Tibial artery (tissue), 4 donors: ENCODE results near the gene GALR3.

Source experiments
- DNase-seq, 2 donors: peaks; one replicate each; pipeline ENCODE4 v3.0.0-alpha.2; 2019
- H3K27ac ChIP-seq, 2 donors: fragments of 200-600 bp; sonication (generic) in 1 of 2; 1 replicate in 1 of 2; 2 replicates in 1 of 2; pipeline ENCODE4 v1.5.1; 2018 to 2019; ENCODE audit warnings: mild to moderate bottlenecking in 1 of 2
- H3K27me3 ChIP-seq, 2 donors: fragments of 200-600 bp; sonication (generic) in 1 of 2; one replicate each; pipeline versions ENCODE4 v1.5.1 to v1.6.0; 2016 to 2019
- H3K36me3 ChIP-seq, 3 donors: fragments of 200-600 bp; sonication (generic) in 2 of 3; one replicate each; pipeline ENCODE4 v1.5.1; 2016 to 2019; ENCODE audit warnings: mild to moderate bottlenecking in 2 of 3
- H3K4me1 ChIP-seq, 4 donors: fragments of 200-600 bp; sonication (generic) in 2 of 4; 1 replicate in 3 of 4; 2 replicates in 1 of 4; pipeline ENCODE4 v1.5.1; 2016 to 2019
- H3K4me3 ChIP-seq, 2 donors: fragments of 200-600 bp; sonication (generic) in 1 of 2; 1 replicate in 1 of 2; 2 replicates in 1 of 2; pipeline ENCODE4 v1.5.1; 2018 to 2019; ENCODE audit warnings: mild to moderate bottlenecking in 2 of 2
- H3K9me3 ChIP-seq, 3 donors: fragments of 200-600 bp; sonication (generic) in 1 of 3; one replicate each; pipeline ENCODE4 v1.5.1; 2016 to 2019
- CTCF ChIP-seq, 2 experiments: fragments of 200-600 bp in 1 of 2; fragments of 450-650 bp in 1 of 2; IDR thresholded peaks; one replicate each; pipeline ENCODE4 v1.5.1; 2017 to 2019; ENCODE audit warnings: antibody characterized with exemption in 2 of 2, mild to moderate bottlenecking in 1 of 2, moderate library complexity in 1 of 2
- intact Hi-C: fragments of 100-400 bp; cut with DNase I; formaldehyde crosslinking; loops from one replicate; pipeline ENCODE4 v1.15.0; 2023; ENCODE audit warnings: low total_unique reads

GALR3 gene

DNA sequence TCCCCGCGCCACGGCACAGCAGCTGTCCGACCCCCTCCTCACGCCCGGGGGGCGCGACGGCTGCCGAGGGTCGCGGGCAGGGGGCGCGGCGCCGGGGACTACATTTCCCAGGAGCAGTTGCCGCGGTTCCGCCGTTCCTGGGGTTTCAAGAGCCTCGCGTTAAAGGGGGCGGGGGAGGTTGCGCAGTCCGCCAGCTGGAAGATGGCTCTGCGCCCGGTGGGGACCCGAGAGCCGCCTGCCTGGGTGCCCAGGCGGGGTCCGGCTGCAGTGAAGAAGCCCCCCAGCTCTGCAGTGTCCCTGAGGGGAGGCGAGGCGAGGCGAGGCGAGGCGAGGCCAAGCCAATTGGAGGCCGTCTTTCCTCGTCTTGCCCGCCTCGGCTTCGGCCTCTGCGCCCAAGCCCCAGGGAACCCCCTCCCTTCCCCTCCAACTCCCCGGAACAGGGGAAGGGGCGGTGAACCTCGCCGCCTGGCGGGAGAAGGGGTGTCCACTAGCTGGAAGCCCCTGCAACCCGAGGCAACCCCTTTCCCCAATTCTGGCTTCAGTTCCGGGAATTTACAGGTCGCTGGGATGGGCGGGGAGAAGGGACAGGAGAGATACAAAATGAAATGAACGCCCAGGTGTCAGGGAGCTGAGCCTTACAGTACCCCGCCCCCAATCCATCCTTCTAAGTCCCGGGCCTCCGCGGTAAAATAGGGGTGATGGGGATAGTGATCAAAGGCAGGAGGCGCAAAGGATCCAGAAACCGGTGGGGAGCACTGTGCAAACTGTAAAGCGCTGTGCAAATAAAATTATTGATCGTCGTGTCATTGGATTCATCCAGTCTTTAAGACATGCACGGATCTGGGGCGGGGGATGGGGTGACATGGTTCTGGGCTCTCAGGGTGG lies 20.6 kb upstream of the GALR3 start:
- TF ChIP-seq CTCF (IDR thresholded peaks at IDR 0.05), result no peak
- Histone ChIP-seq H3K27me3 (peaks cover 0 to 5% of the 10 kb centered on the region in 2 donors), H3K4me1 (peaks cover 0 to 53% (median 37%) of the 10 kb centered on the region in 4 donors), H3K9me3 (no peaks in the 10 kb centered on the region), H3K27ac (peak overlapping the region in 1 of 2 donors; percentile 33), H3K4me3 (peak overlapping the region; percentile 52 to 66), H3K36me3 (no peaks in the 10 kb centered on the region)
- peak in 1 of 2 donors; percentile 55 for DNase-seq
- intact Hi-C loops, result no loop called here

DNA sequence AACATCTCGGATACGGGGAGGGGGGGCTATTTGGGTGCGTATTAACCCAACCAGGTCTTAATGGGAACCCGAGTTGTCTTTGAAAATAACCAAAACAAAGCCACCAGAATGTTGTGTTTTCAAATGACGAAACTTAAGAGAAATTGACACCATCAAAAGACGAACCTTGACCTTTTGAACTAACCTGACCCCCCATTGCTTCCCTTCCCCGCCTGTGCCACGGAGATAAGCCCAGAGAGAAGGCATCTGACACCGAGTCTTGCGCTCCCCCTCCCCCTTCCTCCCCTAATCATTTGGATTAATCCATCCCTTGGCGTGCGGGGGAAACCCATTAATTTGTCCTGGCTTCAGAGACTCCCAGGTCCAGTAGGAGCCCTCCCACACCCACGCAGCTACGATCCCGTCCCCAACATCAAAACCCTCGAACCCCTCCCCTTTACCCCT lies 20.0 kb upstream of the GALR3 start:
- Histone ChIP-seq H3K36me3 (no peaks in the 10 kb centered on the region), H3K9me3 (no peaks in the 10 kb centered on the region), H3K4me3 (peak overlapping the region; percentile 52 to 66), H3K4me1 (peaks cover 0 to 59% (median 40%) of the 10 kb centered on the region in 4 donors), H3K27ac (no peak overlapping the region), H3K27me3 (peaks cover 0 to 5% of the 10 kb centered on the region in 2 donors)
- no peak for DNase-seq
- TF ChIP-seq CTCF (IDR thresholded peaks at IDR 0.05), result no peak
- intact Hi-C loops, result no loop called here

GRCh38 chr22:37803639-37804351 lies 19.4 kb upstream of the GALR3 start:
- Histone ChIP-seq H3K27ac (peak overlapping the region in 1 of 2 donors; percentile 83), H3K36me3 (no peaks in the 10 kb centered on the region), H3K9me3 (no peaks in the 10 kb centered on the region), H3K4me3 (peak overlapping the region; percentile 51 to 60), H3K4me1 (peaks cover 0 to 64% (median 46%) of the 10 kb centered on the region in 4 donors), H3K27me3 (peaks cover 0 to 5% of the 10 kb centered on the region in 2 donors)
- intact Hi-C loops, result no loop called here
- no peak for TF ChIP-seq CTCF (IDR thresholded peaks at IDR 0.05)
- DNase-seq, result no peak

- intact Hi-C loops, result no loop called here
- Histone ChIP-seq H3K27ac (peak overlapping the region; percentile 67 to 83), H3K36me3 (no peaks in the 10 kb centered on the region), H3K4me3 (peak overlapping the region; percentile 51 to 60), H3K4me1 (peaks cover 0 to 71% (median 49%) of the 10 kb centered on the region in 4 donors), H3K9me3 (no peaks in the 10 kb centered on the region), H3K27me3 (peaks cover 0 to 5% of the 10 kb centered on the region in 2 donors)
- no peak for TF ChIP-seq CTCF (IDR thresholded peaks at IDR 0.05)
- DNase-seq, result no peak
Measured at GRCh38 chr22:37804352-37804880, 18.8 kb upstream of the GALR3 start.

DNA sequence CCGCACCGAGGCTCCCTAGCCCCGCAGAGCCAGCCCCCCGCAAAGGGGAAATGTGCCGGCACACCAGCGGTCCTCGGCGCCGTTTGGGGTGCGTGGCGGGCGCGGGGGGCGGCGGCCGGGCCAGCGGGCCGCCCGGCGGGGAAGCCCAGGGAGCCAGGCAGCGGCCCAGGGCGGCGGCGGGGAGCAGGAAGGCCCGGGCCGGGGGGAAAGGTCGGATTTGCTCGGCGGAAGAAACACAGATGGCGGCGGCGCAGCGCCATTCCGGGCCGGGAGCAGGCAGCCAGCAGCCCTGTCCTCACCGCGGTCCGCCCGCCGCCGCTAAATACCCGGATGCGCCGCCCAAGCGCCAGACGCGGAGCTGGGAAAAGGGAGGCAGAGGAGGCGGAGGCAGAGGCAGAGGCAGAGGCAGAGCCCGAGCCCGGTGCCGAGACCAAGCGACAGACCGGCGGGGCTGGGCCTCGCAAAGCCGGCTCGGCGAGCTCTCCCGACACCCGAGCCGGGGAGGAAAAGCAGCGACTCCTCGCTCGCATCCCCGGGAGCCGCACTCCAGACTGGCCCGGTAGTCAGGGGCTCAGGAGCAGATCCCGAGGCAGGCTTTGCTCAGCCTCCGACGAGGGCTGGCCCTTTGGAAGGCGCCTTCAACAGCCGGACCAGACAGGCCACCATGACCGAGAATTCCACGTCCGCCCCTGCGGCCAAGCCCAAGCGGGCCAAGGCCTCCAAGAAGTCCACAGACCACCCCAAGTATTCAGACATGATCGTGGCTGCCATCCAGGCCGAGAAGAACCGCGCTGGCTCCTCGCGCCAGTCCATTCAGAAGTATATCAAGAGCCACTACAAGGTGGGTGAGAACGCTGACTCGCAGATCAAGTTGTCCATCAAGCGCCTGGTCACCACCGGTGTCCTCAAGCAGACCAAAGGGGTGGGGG lies 18.0 kb upstream of the GALR3 start:
- H3K27ac ChIP-seq, result peak overlapping the region; percentile 67 to 83
- peak overlapping the region; percentile 51 to 60 for H3K4me3 ChIP-seq
- intact Hi-C loops, result no loop called here
- peak; percentile 84 to 94 for DNase-seq
- no peaks in the 10 kb centered on the region for H3K36me3 ChIP-seq
- no peaks in the 10 kb centered on the region for H3K9me3 ChIP-seq
- peaks cover 0 to 71% (median 49%) of the 10 kb centered on the region in 4 donors for H3K4me1 ChIP-seq
- H3K27me3 ChIP-seq, result peaks cover 0 to 5% of the 10 kb centered on the region in 2 donors
- TF ChIP-seq CTCF (IDR thresholded peaks at IDR 0.05), result no peak
